Embryonic facial prominence (tissue), 1 donor: ENCODE data around the gene MYL6B.

Experiments
- DNase-seq: peaks from one replicate; pipeline ENCODE4 v3.0.0-alpha.2; 2016; ENCODE audit errors: extremely low spot score

MYL6B gene

DNA sequence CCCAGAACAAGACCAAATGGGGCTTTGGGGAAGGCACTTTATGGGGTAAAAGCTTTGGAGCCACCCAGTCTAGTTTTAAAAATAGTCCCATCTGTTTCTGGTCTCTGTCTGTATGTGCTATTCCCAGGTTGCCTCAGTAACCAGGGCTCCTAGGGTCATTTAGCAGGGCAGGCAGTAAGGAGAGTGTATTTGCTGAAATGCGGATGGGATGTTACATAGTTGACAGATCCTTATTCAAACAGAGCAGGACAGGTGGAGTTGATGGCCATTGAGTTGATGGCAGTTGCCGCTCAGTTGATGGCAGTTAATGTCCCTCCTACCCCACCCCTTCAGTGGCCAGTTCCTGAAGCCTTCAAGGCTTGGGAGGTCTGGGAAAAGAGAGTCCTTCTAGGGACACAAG is 29.8 kb upstream of the MYL6B start:
- no peak for DNase-seq

DNA sequence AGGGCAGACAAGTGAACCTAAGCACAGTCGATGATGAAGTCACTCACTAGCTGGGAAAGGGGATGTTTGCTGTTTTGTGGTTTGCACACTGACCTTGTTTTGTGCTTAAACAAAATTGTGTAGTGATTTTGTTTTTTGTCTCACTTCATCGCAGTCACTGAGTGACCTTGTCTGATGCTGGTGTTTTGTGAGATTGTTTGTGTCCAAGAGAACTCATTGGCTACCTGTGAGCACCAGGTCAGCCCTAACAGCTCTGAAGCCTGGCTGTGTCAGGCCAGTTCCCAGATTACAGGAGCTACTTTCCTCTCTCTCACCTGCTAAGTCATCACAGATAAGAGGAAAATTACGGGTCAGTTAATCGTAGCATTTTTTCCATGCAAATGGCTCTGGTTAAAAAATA is 28.3 kb upstream of the MYL6B start:
- DNase-seq, result no peak

GRCh38 chr12:56126732-56127239 is 25.6 kb upstream of the MYL6B start:
- DNase-seq, result no peak

- no peak for DNase-seq
Observed at GRCh38 chr12:56127485-56127887, 24.9 kb upstream of the MYL6B start.

DNA sequence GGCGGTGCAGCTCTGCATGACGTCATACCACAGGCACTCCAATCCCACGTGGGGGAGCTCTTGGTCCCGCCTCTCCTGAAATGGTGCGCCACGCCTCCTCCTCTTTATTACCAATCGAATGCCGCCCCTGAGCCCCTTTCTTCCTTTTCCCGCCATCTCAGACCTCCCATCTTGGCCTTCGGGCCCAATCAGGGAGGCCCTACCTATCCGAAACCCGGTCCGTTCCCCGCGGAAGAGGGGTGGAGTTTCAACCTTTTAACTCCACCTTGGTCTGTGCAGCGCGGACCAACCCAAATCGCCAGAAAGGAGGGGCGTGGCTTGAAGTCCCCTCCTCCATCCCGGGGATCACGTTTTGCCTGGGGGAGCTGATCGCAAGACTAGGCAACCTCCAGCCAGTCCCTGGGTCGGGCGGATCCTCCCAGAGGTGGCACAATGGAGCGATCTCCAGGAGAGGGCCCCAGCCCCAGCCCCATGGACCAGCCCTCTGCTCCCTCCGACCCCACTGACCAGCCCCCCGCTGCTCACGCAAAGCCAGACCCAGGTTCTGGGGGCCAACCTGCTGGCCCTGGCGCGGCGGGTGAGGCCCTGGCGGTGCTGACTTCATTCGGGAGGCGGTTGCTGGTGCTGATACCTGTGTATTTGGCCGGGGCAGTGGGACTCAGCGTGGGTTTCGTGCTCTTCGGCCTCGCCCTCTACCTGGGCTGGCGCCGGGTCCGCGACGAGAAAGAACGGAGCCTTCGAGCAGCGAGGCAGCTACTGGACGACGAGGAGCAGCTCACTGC is 24.3 kb upstream of the MYL6B start, which contains the start of gene ESYT1:
Gene ESYT1 (plus strand): TSS at position 380 of the 782 bp plus-strand sequence. CDS start 53 bp downstream, at position 433.
- DNase-seq, result peak; percentile 100

DNA sequence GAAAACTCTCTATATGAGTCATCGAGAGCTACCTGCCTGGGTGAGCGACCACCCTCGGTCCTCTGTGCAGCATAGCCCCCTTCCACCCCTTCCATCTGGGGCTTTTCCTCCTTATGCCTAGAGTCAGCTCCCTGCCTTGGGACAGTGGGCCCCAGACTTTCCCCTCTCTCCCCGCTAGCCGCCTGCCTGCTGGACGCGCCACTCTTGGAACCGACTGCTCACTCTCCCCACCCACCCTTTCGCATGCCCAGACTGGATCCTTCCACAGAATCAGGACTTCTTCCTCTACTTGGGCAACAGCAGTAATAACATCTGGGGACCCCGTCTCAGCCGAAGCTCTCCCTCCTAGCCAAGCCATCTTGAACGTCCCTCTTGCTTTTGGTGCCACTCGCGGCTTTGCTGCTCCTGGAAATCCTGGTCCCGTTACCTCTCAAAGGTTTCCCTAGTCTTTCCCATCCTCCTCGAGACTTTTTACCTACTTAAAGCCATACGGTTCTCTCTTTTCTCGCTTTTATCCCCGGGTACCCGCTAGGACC is 23.6 kb upstream of the MYL6B start:
- no peak for DNase-seq

- no peak for DNase-seq
Observed at GRCh38 chr12:56129206-56129941, 23.0 kb upstream of the MYL6B start.

GRCh38 chr12:56129942-56130495 is 22.4 kb upstream of the MYL6B start:
- DNase-seq, result no peak

DNA sequence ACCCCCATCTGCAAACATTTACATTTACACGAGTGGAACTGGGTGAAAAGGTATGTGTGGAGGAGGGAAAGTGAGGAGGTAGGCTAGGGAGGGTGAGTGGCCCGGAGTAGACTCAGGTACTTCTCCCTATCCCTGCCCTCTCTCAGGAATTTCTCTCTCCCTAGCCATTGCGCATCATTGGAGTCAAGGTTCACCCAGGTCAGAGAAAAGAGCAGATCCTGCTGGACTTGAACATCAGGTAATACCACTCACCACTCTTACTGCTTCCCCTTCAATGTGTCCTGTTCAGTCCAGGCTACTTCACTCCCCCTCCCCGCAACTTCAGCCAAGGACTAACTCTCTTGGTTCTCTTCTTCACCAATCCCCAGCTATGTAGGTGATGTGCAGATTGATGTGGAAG is 21.5 kb upstream of the MYL6B start:
- no peak for DNase-seq

DNA sequence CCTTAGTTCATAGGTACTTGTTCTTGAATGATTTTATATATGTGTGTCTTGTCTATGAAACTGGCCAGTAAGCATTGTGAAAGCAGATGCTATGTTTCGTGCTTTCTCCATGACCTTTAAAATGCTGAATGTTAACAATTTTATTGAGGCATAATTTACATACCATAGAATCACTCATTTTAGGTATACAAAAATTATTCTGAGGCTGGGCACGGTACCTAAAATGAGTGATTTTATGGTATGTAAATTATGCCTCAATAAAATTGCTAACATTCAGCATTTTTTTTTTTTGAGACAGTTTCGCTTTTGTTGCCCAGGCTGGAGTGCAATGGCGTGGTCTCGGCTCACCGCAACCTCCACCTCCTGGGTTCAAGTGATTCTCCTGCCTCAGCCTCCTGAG is 17.5 kb upstream of the MYL6B start:
- no peak for DNase-seq

- DNase-seq, result no peak
Observed at GRCh38 chr12:56137853-56138571, 14.4 kb upstream of the MYL6B start.

- DNase-seq, result no peak
Observed at GRCh38 chr12:56141946-56142784, 10.2 kb upstream of the MYL6B start.

DNA sequence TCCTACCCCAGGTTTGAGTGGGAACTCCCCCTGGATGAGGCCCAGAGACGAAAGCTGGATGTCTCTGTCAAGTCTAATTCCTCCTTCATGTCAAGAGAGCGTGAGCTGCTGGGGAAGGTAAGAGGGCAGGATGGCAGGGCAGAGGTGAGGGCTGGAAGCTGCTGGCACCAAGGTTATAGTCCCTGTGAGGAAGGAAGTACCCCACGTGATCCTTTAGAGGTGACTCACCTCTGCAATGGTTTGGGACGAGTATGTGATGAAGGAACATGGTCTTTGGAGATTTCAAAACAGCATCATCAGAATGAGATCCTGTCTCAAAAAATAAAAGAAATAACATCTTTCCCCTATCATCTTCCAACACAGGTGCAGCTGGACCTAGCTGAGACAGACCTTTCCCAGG is 9.2 kb upstream of the MYL6B start:
- no peak for DNase-seq

- DNase-seq, result no peak
Observed at GRCh38 chr12:56143870-56144269, 8.5 kb upstream of the MYL6B start.

- DNase-seq, result no peak
Observed at GRCh38 chr12:56145217-56145616, 7.2 kb upstream of the MYL6B start.

- DNase-seq, result no peak
Observed at GRCh38 chr12:56146492-56147460, 5.6 kb upstream of the MYL6B start.

- no peak for DNase-seq
Observed at GRCh38 chr12:56150563-56150962, 1.8 kb upstream of the MYL6B start.

DNA sequence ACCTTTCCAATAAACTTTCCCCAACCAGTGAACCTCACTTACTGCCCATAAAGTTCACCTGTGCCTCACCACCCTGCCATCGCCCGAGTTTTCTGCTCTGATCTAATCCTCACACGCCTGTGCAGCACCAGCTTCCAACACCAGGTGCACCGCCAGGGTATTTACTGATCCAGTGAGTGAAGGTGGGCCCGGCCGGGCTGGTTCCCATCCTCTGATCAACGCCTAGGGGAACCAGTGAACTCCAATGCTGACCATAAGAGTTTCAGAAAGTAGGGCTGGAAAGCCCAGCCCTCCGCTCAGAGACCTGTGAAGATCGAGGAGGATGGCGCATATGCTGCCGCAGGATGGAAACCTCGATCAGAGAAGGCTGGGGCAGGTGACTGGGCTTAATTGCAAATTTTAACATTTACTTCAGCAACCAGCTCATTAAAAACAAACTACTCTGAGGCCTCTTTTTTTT is 685 bp upstream of the MYL6B start:
- no peak for DNase-seq
